SK-N-SH (cell line): ENCODE measurements around the gene PLA2G2C. TPM values are rescaled to one million over a fixed set of nuclear protein-coding genes. Genes with fewer than 3 reads are reported as not detected.

Experiments used
- CTCF ChIA-PET: fragments of 300-600, 350-600 bp; formaldehyde crosslinking; extraction: SDS; loops from one replicate; lab custom pipeline; 2021; lab: Yijun Ruan, JAX
- POLR2A ChIA-PET: fragments of 350-600 bp; sonication (Branson Sonifier 250); formaldehyde crosslinking; extraction: SDS; loops from one replicate; lab custom pipeline; 2020; ENCODE audit warnings: antibody characterized with exemption, inconsistent platforms; lab: Yijun Ruan, JAX
- DNase-seq: peaks from one replicate; pipeline ENCODE4 v3.0.0; 2012
- H2AFZ ChIP-seq: fragments of 200-600 bp; sonication (generic); 2 replicates; pipeline ENCODE4 v1.8.1; 2016; ENCODE audit warnings: antibody characterized with exemption, mild to moderate bottlenecking, low read depth
- H3F3A ChIP-seq: fragments of 200-600 bp; sonication (generic); replicated peaks from 2 replicates; pipeline ENCODE3; 2016; ENCODE audit warnings: antibody characterized with exemption, mild to moderate bottlenecking; ENCODE audit not compliant: insufficient read depth
- H3K27ac ChIP-seq, 2 experiments: fragments of 200-500 bp in 1 of 2; fragments of 200-600 bp in 1 of 2; sonication (Bioruptor generic) in 1 of 2; sonication (generic), shearing (Covaris generic) in 1 of 2; 2 replicates each; pipeline versions ENCODE4 v1.5.1 to v1.6.1; 2014 to 2016; ENCODE audit warnings: low read depth in 2 of 2, inconsistent platforms in 1 of 2, low read length in 1 of 2, mild to moderate bottlenecking in 1 of 2, mixed read lengths in 1 of 2
- H3K27me3 ChIP-seq: fragments of 200-600 bp; sonication (generic), shearing (Covaris generic); 2 replicates; pipeline ENCODE4 v1.6.1; 2016; ENCODE audit warnings: mixed run types; ENCODE audit not compliant: insufficient read depth
- H3K36me3 ChIP-seq, 2 experiments: fragments of 200-500 bp in 1 of 2; fragments of 200-600 bp in 1 of 2; sonication (Bioruptor generic) in 1 of 2; sonication (generic) in 1 of 2; replicated peaks in 1 of 2; 2 replicates each; pipeline versions ENCODE3 to v1.5.1; 2014 to 2016; ENCODE audit warnings: low read length in 1 of 2, mild to moderate bottlenecking in 1 of 2; ENCODE audit not compliant: insufficient read depth in 2 of 2, control insufficient read depth in 1 of 2
- H3K4me1 ChIP-seq, 2 experiments: fragments of 200-500 bp in 1 of 2; fragments of 200-600 bp in 1 of 2; sonication (Bioruptor generic) in 1 of 2; sonication (generic), shearing (Covaris generic) in 1 of 2; 2 replicates each; pipeline versions ENCODE4 v1.5.1 to v1.6.1; 2014 to 2016; ENCODE audit warnings: low read depth in 1 of 2, low read length in 1 of 2, mixed run types in 1 of 2; ENCODE audit not compliant: insufficient read depth in 2 of 2, control insufficient read depth in 1 of 2
- H3K4me2 ChIP-seq: fragments of 200-600 bp; sonication (generic), shearing (Covaris generic); 2 replicates; pipeline ENCODE4 v1.6.1; 2017; ENCODE audit warnings: mixed run types
- H3K4me3 ChIP-seq, 2 experiments: fragments of 200-500 bp in 1 of 2; fragments of 200-600 bp in 1 of 2; sonication (Bioruptor generic) in 1 of 2; sonication (generic), shearing (Covaris generic) in 1 of 2; 2 replicates each; pipeline versions ENCODE4 v1.5.1 to v1.8.1; 2014 to 2016; ENCODE audit warnings: low read depth in 2 of 2, inconsistent platforms in 1 of 2, low read length in 1 of 2, mild to moderate bottlenecking in 1 of 2, mixed read lengths in 1 of 2, moderate library complexity in 1 of 2
- H3K79me2 ChIP-seq: fragments of 200-600 bp; sonication (generic); 2 replicates; pipeline ENCODE4 v1.8.1; 2017; ENCODE audit warnings: mild to moderate bottlenecking; ENCODE audit not compliant: insufficient read depth
- H3K9ac ChIP-seq: fragments of 200-600 bp; sonication (generic); 2 replicates; pipeline ENCODE4 v1.6.1; 2017; ENCODE audit warnings: mixed run types
- H3K9me2 ChIP-seq: fragments of 200-600 bp; sonication (generic); 2 replicates; pipeline ENCODE4 v1.6.1; 2017; ENCODE audit warnings: mixed run types
- H3K9me3 ChIP-seq: fragments of 200-600 bp; sonication (generic); 2 replicates; pipeline ENCODE4 v1.6.1; 2017; ENCODE audit warnings: mixed run types, mild to moderate bottlenecking, moderate library complexity
- H4K20me1 ChIP-seq: fragments of 200-600 bp; sonication (generic); 2 replicates; pipeline ENCODE4 v1.6.1; 2017; ENCODE audit warnings: mild to moderate bottlenecking, mixed run types; ENCODE audit not compliant: insufficient read depth
- CHD2 ChIP-seq: fragments of 150-350 bp; IDR thresholded peaks from 2 replicates; pipeline ENCODE4 v1.6.1; 2018; ENCODE audit warnings: low read length; ENCODE audit not compliant: partially characterized antibody
- ELF1 ChIP-seq: IDR thresholded peaks from 2 replicates; pipeline ENCODE4 v1.4.0; 2012
- FOXJ3 ChIP-seq: sonication (generic); formaldehyde crosslinking; IDR thresholded peaks from 2 replicates; pipeline ENCODE4 v1.5.1; 2020; ENCODE audit warnings: mild to moderate bottlenecking, missing genetic modification reagents
- FOXM1 ChIP-seq: IDR thresholded peaks from 2 replicates; pipeline ENCODE4 v1.4.0; 2012; ENCODE audit warnings: low read depth, mild to moderate bottlenecking
- GABPA ChIP-seq: IDR thresholded peaks from 2 replicates; pipeline ENCODE4 v1.4.0; 2012; ENCODE audit warnings: low read depth, mild to moderate bottlenecking
- MEF2A ChIP-seq: IDR thresholded peaks from 2 replicates; pipeline ENCODE4 v1.4.0; 2012; ENCODE audit warnings: low read depth, borderline replicate concordance
- MXI1 ChIP-seq: IDR thresholded peaks from 2 replicates; pipeline ENCODE4 v1.6.1; 2012; ENCODE audit warnings: mild to moderate bottlenecking, low read depth, low read length, improper control_type of control experiment
- NFIC ChIP-seq: IDR thresholded peaks from 2 replicates; pipeline ENCODE4 v1.4.0; 2012; ENCODE audit warnings: borderline replicate concordance
- NRF1 ChIP-seq: IDR thresholded peaks from 2 replicates; pipeline ENCODE4 v1.6.1; 2012; ENCODE audit warnings: low read depth, mild to moderate bottlenecking, low read length
- RAD21 ChIP-seq: IDR thresholded peaks from 2 replicates; pipeline ENCODE4 v1.6.1; 2012; ENCODE audit warnings: mild to moderate bottlenecking, low read length
- RCOR1 ChIP-seq: fragments of 150-350 bp; IDR thresholded peaks from 2 replicates; pipeline ENCODE4 v1.6.1; 2017; ENCODE audit warnings: antibody characterized with exemption, low read length
- RFX5 ChIP-seq: IDR thresholded peaks from 2 replicates; pipeline ENCODE4 v1.6.1; 2012; ENCODE audit warnings: mild to moderate bottlenecking, improper control_type of control experiment, low read length
- RXRA ChIP-seq: IDR thresholded peaks from 2 replicates; pipeline ENCODE4 v1.4.0; 2012; ENCODE audit warnings: low read depth, mild to moderate bottlenecking, borderline replicate concordance
- TAF1 ChIP-seq: IDR thresholded peaks from 2 replicates; pipeline ENCODE4 v1.6.1; 2012; ENCODE audit warnings: low read depth, mild to moderate bottlenecking, low read length, moderate library complexity, borderline replicate concordance
- TEAD4 ChIP-seq: IDR thresholded peaks from 2 replicates; pipeline ENCODE4 v1.4.0; 2012; ENCODE audit warnings: mild to moderate bottlenecking, borderline replicate concordance; ENCODE audit not compliant: insufficient read depth
- YY1 ChIP-seq: IDR thresholded peaks from 2 replicates; pipeline ENCODE4 v1.4.0; 2012; ENCODE audit warnings: low read depth, mild to moderate bottlenecking
- WGBS: methylation state at CpG from one replicate; pipeline ENCODE4 v1.1.6; 2017; ENCODE audit warnings: low lambda C conversion rate; 5-methylcytosine and 5-hydroxymethylcytosine counted together
- polyA plus RNA-seq, 3 experiments: library from polyadenylated mRNA; depleted of rRNA; stranded (reverse); fragments of >200 nt; gene quantifications; 2 replicates each; pipeline ENCODE4 v1.2.3, GENCODE V29; 2012
- TF ChIP-seq, protein P1 (sequence below): fragments of 150-350 bp; IDR thresholded peaks from 2 replicates; pipeline ENCODE4 v1.6.1; 2016; ENCODE audit warnings: mild to moderate bottlenecking, low read depth, low read length
- TF ChIP-seq, protein P2 (sequence below): IDR thresholded peaks from 2 replicates; pipeline ENCODE4 v1.4.0; 2012; ENCODE audit warnings: low read depth, borderline replicate concordance
- TF ChIP-seq, protein P3 (sequence below): fragments of 200-600 bp; sonication (generic); IDR thresholded peaks from 2 replicates; pipeline ENCODE4 v1.6.1; 2017; ENCODE audit warnings: antibody characterized with exemption, mild to moderate bottlenecking, moderate library complexity

The PLA2G2C gene
- polyA plus RNA-seq, 1 of the 3 experiments (the other 2 are of a cell fraction) = not detected

DNA sequence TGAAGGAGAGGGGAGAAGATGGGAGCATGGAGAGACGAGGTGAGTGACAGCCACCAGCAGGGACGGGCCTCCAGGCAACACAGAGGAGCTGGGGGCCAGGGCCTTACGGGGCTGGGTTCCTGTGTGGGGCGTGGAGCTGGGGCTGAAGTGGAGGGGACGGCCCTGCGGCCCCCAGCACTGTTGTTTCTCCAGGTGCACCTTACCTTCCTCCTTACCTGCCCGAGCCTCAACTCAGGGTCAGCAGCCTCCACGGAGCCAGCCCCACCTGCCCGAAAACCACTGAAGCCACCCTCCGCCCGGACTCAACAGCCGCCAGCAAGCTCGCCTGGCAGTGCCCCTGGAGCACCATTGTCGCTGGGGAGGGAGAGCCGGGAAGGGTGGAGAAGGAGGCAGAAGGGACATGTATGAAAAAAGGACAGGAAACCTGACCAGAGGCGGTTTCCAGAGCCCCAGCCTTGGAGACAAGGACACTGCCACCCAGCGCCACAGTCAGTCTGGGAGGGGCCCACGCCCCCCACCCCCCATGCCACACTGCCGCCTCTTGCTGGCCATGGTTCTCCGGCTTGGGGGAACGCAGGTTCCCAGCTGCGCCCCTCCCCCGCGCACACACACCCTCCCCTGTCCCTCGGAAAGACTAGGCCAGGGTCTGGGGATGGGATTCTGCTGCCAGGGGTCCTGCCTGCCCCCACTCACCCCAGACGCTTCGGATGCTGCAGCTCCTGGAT lies 36.6 kb downstream of the PLA2G2C start:
- H4K20me1 ChIP-seq = no peaks in the 10 kb centered on the region
- H3K4me1 ChIP-seq = peaks cover 0 to 5% of the 10 kb centered on the region in 2 experiments; a peak in 1 of 4 replicates
- CTCF ChIA-PET = interaction anchor here (8.5 to 17.8 kb wide), 2 partner anchors 175 to 234 kb away, joined by 103 to 243 read pairs; partner anchors contain the start of gene PLA2G2E
- H3K27ac ChIP-seq = no peak overlapping the region
- no peak for DNase-seq
- no peak overlapping the region for H3K4me3 ChIP-seq
- H3K79me2 ChIP-seq = no peaks in the 10 kb centered on the region
- no peaks in the 10 kb centered on the region for H3F3A ChIP-seq
- POLR2A ChIA-PET = no interaction called here
- no peak overlapping the region for H2AFZ ChIP-seq
- no peaks in the 10 kb centered on the region for H3K9me2 ChIP-seq
- H3K27me3 ChIP-seq = no peaks in the 10 kb centered on the region; the same call in 1 of the 2 replicates
- TF ChIP-seq NRF1 (no peak), FOXM1 (no peak), MXI1 (no peak), FOXJ3 (no peak)
- H3K4me2 ChIP-seq = no peak overlapping the region
- no peak overlapping the region for H3K9ac ChIP-seq
- no peaks in the 10 kb centered on the region for H3K9me3 ChIP-seq
- H3K36me3 ChIP-seq = no peaks in the 10 kb centered on the region
- WGBS = 80% methylated on average over 22 of the region's 27 CpGs

DNA sequence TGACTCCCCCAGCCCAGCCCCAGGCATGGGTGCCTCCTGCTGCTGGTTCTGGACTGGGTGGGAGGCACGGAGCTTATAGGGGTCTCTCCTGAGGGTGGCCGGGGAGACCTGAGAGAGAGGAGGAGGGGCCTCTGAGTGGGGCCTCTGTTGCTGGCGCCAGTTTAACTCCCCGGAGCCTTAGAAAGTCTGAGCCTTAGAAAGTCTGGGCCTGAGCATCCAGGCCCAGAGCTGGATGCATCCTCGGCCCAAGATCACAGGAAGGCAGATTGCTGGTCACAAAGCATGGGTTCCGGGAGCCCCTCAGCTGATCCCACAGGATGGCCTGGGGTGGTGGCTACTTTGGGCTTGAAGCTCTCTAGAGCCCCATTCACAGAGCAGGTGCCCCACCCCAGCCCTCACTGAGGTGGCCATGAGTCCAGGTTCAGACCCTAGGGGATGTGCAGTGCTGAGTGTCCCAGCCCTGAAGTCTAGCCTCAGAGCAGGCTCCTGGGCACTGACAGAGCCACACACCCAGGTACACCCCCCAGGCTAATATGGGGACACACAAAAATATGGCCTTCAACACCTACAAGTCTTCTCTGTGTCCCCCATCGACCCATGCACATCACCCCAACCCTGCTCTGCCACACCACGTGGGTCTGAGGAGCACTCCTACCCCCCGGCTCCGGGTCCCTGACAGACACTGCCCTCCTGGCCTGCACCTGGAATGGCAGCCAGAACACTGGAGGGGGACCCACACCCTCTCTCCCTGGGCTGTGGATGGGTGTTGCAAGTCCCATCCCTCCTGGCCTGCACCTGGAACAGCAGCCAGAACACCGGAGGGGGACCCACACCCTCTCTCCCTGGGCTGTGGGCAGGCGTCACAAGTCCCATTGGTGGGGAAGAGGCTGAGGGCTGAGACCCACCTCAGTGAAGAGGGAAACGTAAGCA lies 37.5 kb downstream of the PLA2G2C start:
- no peaks in the 10 kb centered on the region for H3K9me3 ChIP-seq
- DNase-seq = no peak
- peaks cover 0 to 5% of the 10 kb centered on the region in 2 experiments; a peak in 1 of 4 replicates for H3K4me1 ChIP-seq
- H3K79me2 ChIP-seq = no peaks in the 10 kb centered on the region
- no peaks in the 10 kb centered on the region for H3F3A ChIP-seq
- CTCF ChIA-PET = interaction anchor here (8.5 to 17.8 kb wide), 2 partner anchors 174 to 233 kb away, joined by 103 to 243 read pairs; partner anchors contain the start of gene PLA2G2E
- H4K20me1 ChIP-seq = no peaks in the 10 kb centered on the region
- H3K27me3 ChIP-seq = no peaks in the 10 kb centered on the region; the same call in 1 of the 2 replicates
- no peak overlapping the region for H3K27ac ChIP-seq
- H3K9ac ChIP-seq = no peak overlapping the region
- no peaks in the 10 kb centered on the region for H3K36me3 ChIP-seq
- 62% methylated on average over 10 of the region's 13 CpGs for WGBS
- H2AFZ ChIP-seq = no peak overlapping the region
- H3K9me2 ChIP-seq = no peaks in the 10 kb centered on the region
- no peak overlapping the region for H3K4me3 ChIP-seq
- no peak overlapping the region for H3K4me2 ChIP-seq
- POLR2A ChIA-PET = no interaction called here
- TF ChIP-seq TEAD4 = no peak
- TF ChIP-seq ELF1 = no peak
- TF ChIP-seq RXRA = no peak
- no peak for TF ChIP-seq YY1
- TF ChIP-seq RFX5 = no peak
- TF ChIP-seq TAF1 = no peak
- TF ChIP-seq, protein P1, sequence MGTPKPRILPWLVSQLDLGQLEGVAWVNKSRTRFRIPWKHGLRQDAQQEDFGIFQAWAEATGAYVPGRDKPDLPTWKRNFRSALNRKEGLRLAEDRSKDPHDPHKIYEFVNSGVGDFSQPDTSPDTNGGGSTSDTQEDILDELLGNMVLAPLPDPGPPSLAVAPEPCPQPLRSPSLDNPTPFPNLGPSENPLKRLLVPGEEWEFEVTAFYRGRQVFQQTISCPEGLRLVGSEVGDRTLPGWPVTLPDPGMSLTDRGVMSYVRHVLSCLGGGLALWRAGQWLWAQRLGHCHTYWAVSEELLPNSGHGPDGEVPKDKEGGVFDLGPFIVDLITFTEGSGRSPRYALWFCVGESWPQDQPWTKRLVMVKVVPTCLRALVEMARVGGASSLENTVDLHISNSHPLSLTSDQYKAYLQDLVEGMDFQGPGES = no peak
- no peak for TF ChIP-seq NFIC
- TF ChIP-seq MEF2A = no peak
- TF ChIP-seq MXI1 = no peak
- TF ChIP-seq GABPA = no peak
- no peak for TF ChIP-seq FOXJ3
- TF ChIP-seq RAD21 = no peak
- no peak for TF ChIP-seq NRF1
- TF ChIP-seq RCOR1 = no peak
- TF ChIP-seq, protein P2, sequence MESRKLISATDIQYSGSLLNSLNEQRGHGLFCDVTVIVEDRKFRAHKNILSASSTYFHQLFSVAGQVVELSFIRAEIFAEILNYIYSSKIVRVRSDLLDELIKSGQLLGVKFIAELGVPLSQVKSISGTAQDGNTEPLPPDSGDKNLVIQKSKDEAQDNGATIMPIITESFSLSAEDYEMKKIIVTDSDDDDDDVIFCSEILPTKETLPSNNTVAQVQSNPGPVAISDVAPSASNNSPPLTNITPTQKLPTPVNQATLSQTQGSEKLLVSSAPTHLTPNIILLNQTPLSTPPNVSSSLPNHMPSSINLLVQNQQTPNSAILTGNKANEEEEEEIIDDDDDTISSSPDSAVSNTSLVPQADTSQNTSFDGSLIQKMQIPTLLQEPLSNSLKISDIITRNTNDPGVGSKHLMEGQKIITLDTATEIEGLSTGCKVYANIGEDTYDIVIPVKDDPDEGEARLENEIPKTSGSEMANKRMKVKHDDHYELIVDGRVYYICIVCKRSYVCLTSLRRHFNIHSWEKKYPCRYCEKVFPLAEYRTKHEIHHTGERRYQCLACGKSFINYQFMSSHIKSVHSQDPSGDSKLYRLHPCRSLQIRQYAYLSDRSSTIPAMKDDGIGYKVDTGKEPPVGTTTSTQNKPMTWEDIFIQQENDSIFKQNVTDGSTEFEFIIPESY = no peak
- TF ChIP-seq, protein P3, sequence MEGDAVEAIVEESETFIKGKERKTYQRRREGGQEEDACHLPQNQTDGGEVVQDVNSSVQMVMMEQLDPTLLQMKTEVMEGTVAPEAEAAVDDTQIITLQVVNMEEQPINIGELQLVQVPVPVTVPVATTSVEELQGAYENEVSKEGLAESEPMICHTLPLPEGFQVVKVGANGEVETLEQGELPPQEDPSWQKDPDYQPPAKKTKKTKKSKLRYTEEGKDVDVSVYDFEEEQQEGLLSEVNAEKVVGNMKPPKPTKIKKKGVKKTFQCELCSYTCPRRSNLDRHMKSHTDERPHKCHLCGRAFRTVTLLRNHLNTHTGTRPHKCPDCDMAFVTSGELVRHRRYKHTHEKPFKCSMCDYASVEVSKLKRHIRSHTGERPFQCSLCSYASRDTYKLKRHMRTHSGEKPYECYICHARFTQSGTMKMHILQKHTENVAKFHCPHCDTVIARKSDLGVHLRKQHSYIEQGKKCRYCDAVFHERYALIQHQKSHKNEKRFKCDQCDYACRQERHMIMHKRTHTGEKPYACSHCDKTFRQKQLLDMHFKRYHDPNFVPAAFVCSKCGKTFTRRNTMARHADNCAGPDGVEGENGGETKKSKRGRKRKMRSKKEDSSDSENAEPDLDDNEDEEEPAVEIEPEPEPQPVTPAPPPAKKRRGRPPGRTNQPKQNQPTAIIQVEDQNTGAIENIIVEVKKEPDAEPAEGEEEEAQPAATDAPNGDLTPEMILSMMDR = no peak
- no peak for TF ChIP-seq CHD2
